Fibroblast of gingiva (primary cell): ENCODE data around the gene ADD2.
"Not testable (repeated sequence)": the region's sequence is repeated elsewhere in the genome, so short reads cannot be mapped to it uniquely, and the experiment has no call there.

ENCODE experiments used
- DNase-seq: peaks from one replicate; pipeline ENCODE4 v3.0.0-alpha.2; 2011; ENCODE audit warnings: low read depth

The ADD2 gene

DNA sequence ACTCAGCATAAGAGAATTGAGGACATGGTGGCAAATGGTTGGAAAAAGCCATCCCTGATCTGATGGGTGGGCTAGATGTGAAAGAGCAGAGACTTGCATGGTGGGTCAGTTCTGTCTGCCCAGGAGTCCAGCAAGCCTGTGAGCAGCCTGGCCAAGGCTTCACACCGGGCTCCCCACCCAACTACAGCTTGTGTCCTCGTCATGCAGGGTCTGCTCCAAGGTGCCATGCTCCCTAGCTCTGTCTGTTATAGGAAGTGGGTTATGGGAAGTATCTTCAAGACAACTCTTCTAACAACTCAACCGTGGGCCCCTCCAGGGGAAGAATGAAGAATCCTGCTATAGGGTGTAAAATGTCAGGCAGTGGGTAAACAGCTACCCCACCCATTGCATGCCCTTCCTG, 97.4 kb downstream of the ADD2 start:
- DNase-seq = no peak

DNA sequence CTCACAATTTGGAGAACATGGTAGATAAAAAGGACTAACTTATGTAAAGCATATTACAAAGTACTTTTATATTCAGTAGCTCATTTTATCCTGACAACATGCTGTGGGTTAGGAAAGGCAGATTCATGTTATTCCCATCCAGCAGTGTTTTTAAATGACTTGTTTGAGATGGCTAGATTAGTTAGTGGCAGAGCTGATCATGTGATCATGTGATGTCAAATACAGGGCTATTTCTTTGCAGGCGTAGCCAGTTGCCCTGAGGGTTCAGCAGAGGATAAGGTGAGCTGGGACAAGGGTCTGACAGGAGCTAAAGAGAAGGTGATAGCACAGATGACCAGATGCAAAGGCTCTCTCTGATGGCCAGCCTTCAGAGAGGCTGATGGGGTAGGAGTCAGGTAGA, 97.8 kb downstream of the ADD2 start:
- no peak for DNase-seq

DNA sequence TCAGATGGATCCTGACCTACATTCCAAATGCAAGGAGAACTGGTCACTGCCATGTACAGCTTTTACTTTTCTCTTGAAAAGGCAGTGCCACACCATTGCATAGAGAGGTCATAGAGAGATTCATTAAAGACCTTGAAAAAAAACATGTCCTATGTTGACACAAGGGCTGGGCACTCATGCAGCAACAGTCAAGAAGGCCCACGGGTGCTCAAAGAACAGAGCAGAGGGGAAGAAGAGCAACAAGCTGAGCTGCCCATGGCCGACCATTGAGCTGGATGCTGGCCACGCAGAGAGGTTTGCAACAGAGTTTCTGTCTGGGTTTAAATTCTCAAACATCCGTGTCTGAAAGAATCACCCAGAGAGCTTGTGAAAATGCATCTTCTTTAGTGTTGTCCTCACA, 99.1 kb downstream of the ADD2 start:
- DNase-seq = no peak

DNA sequence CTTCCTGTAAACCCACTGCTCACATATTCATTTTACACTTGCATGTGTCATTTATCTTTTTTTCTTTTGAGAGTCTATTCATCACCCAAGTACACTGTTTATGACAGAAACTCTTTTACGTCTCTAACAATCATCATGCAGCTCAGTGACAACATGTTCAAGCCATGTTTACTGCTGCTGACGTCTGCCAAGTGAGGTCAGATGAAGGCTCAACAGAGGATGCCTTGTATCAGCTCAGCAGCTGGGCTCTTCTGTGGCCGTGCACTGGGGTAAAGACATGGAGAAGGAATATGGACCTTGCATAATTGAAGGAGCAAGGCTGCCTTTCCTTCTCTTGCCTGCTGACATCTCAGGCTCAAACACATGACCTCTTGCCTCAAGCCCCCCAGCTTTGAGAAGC, 99.6 kb downstream of the ADD2 start:
- no peak for DNase-seq

DNA sequence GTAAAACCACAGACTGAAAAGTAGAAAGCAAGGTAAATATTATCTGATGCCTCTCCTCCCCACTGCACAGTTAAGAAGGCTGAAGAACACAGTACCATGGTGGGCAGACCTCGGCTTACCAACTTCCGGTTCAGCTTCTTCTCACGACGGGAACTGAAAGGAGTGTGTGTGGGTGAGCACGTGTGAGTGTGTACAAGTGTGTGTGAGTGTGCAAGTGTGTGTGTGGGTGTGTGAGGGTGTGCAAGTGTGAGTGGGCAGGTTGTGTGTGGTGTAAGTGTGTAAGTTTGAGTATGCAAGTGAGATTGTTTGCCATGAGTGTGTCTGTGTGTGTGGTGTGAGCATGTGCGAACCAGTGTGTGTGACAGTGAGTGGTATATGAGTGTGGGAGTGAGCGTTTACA, 103.5 kb downstream of the ADD2 start:
- no peak for DNase-seq

DNA sequence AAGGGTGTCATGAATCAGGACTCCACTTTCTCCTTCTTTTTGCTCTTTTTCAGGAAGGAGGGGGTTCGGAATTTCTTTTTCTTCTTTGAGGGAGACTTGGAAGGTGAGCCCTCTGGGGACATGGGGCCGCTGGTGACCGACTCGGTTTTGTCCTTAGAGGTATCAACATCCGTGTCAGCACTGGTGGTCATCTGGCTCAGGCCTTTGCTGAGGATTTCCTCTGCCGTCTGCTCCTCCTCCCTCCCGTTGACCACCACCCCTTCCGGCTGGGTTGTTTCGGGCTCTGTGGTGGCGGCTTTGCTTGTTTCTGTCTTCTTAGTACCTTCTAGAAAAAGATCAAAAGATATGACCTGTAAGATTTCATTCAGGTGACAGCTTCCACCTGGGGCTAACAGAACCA, 104.6 kb downstream of the ADD2 start:
- DNase-seq = no peak

DNA sequence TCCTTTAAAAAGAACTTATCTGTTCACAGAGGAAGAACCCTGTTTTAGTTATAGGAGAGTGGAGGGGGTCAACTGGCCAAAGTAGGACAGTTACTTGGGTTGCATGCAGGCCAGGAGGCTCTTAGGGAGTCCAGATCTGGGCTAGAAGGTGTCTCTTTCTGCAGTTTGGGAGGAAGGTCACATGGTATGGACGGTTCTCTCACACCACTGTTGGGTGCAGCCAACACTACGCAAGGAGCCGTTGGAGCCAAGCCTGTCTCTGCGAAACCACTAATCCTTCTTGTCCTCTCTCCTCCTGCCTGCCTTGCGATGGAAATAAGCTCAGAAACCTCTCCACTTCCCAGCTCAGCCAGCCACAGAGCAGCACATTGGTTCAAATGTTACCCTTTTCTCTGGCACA, 108.4 kb downstream of the ADD2 start:
- DNase-seq = no peak

DNA sequence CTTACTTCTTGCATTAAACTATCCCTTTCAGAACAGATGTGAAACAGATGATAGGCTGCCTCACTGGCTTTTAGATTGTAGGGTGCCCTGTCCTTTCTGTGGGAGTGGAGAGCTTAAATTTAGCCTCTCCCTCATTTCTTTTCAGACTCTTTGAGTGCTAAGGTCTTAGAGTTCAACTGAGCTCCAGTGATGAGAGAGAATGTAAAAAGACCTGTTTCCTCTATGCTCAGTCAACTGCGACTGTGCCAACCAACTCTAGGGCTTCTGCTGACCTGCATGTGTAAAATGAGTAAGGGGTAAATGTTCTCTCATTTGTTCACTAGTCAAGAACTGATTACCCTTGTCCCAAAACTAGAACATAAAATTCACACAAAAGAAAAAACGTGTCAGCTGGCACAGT, 109.5 kb downstream of the ADD2 start:
- DNase-seq = no peak

DNA sequence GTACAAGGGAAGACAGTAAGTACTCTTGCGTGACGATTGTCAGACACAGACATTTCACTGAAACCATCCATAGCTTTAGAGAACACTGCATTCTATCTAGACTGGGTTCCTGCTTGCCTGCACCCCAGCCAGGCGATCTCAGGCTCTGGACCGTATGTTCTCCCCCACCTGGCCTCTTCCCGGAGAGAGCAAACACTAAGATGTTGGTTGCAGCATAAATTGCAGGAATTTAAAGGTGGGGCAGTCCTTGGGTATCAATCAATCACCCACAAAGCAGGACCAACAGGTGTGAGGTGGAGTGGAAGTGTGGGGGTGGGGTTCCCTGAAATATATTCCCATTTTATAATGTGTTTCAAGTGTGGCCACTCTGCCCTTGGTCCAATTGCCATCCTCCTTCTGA, 110.8 kb downstream of the ADD2 start:
- DNase-seq = no peak

DNA sequence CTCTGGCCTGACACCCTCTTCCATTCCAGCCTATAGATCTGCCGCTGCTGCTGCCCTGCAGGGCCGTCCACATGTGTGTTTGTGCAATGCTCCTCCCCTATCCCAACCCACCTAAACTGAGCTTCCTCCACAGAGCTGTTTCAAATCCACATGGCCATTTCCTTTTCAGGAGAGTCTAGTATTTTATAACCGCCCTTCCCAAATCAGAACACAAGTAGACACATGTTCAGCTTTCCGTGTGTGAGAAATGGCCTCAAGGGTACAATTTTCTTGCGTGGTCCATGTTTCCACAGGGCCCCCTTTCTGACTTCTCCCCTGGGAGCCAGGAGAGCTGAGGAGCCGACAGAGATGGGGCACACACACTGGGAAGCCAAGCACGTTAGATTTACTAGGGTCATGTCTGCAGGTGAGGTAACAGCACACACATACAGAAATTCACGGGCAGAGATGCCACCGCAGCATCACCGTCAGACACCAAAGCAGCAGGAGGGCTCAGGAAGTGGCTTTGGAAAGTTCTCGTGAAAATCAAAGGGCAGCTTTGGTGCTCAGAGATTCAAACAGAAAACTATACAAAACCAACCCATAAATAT, 111.5 kb downstream of the ADD2 start:
- DNase-seq = no peak

DNA sequence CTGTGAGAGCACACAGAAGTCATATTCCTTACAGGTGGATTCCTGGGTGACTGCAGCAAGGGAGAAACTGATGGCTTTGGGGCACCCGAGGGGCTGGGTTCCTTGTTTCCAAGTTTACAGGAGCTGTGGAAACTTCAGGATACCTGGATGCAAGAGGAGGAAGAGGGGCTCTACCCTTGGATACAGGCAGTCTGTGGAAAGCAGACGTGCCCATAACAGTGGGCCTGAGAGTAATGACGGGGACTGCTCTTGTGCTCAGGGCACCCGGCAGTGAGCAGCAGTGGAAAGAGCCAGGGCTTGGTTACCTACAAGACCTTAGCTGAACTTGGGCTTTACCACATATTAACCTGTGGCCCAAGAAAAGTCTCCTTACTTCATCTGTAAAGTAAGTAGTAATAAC, 112.2 kb downstream of the ADD2 start:
- no peak for DNase-seq

DNA sequence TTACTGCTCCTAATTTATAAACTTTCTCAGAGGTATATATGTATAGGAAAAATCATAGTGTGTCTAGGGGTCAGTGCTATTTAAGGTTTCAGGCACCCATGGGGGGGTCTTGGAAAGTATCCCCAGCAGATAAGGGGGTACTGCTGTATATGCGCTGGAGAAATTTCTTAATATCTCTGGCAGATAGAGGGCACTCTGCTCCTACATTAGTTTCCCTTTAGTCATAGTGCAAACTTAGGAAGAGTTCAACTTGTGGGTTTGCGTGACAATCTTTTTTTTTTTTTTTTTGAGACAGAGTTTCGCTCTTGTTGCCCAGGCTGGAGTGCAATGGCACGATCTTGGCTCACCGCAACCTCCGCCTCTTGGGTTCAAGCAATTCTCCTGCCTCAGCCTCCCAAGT, 112.8 kb downstream of the ADD2 start:
- not testable (repeated sequence) for DNase-seq

DNA sequence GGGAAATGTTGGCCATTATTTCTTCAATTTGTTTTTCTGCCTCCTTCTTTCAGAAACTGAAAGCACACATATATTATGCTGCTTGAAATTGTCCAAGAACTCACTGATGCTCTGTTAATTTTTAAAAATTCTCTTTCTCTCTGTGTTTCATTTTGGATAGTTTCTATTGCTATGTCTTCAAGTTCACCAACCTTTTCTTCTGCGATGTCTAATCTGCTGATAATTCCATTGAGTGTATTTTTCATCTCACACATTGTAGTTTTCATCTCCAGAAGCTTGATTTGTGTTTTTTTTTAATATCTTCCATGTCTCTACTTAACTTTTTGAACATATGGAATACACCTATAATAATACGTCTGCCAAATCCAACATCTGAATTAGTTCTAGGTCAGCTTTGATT, 116.3 kb downstream of the ADD2 start:
- no peak for DNase-seq

DNA sequence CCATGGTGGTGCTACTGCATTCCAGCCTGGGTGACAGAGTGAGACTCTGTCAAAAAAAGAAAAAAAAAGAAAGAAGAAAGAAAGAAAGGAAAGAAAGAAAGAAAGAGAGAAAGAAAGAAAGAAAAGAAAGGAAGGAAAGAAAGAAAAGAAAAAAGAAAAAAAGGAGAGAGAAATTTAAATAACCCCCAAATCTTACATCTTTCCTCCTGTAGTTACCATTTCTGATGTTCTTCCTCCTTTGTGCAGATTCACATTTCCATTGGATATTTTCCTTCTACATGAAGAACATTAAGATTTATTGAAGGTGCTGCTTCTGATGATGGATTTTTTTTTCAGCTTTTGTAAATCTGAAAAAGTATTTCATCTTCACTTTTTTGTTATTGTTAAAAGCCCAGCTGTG, 117.0 kb downstream of the ADD2 start:
- no peak for DNase-seq

DNA sequence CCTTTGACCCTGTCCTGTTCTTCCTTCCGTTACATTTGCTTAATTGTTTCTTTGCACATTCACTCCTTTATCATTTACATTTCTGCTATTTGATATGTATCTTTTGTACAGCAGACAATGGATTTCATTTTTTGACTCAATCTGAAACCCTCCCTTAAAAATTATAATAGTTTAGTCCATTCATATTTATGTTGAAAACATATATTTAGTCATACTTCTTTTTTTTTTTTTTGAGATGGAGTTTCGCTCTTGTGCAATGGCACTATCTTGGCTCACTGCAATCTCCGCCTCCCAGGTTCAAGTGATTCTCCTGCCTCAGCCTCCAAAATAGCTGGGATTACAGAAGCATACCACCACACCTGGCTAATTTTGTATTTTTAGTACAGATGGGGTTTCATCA, 119.0 kb downstream of the ADD2 start:
- DNase-seq = no peak

DNA sequence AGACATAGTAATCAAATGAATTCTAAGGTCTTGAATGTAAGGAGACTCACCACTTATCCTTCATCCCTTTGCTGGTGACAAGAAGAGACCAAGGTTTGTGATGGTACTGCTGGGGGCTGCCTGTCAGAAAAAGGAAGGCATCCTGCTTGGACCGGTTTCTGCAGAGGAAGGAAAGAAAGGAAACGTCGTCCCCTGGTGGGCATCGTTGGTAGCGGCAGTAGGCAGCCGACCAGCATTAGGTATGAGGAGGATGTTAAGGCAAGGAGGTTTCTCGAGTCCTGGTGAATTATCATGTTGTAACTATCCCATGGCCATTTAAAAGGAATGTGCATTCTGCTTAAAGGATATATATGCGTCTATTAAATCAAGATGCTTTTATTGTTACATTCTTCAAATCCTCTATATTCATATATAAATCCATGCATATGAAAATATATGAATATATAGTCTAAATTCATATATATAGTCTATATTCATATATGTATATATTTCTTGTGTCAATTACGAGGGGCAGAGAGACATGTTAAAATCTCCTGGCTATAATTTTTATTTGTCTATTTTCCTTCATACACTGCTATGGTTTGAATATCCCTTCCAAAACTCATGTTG, 120.0 kb downstream of the ADD2 start:
- DNase-seq = peak; percentile 18

DNA sequence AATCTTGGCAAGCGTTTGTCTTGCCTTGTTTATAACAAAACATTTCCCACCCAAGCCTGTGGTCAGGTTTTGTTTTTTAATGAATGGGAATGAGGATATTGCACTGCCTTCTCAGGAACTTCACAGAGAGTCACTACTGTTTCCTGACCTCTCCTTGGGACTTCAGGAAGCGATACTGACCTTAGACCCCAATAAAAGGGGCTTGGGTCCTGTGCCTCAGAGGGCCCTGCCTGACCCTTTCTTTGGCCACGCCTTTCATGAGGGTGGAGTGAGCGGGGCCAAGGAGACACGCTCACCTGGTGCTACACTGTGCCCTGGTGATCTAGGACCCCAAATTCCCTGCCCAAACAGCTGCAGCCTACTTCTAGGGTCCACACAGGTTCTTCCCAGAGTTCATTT, 121.6 kb downstream of the ADD2 start:
- no peak for DNase-seq

DNA sequence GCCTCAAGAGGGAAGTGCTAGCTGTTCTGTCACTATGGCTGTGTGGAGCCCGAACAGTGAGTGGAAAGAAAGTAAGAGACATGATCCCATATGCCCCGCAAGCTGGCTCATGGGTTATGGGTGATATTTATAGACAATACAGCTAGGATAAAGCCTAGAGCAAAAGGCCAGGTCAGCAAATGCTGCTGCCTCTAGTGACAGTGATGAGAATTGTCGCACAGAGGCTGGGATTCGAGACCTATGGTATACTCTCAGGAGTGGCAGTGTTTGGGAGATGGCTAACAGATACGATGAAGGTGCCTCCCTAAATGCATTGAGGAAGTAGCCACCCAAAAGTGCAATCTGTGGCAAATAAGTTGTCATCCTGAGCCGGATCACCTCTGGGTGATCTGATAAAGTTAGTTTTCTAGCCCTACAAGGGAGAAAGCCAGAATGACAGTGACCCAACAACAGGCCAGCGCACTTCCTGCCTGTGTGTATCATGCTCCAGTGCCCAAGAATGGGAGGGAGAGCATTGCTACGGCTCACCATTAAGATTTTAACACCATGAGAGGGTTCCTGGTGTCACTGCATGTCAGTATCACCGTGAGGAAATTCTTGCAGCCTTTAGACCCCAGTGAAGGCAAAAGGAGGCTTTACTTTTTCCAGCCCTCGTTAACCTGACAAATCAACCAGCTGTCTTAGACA, 122.1 kb downstream of the ADD2 start:
- DNase-seq = no peak

DNA sequence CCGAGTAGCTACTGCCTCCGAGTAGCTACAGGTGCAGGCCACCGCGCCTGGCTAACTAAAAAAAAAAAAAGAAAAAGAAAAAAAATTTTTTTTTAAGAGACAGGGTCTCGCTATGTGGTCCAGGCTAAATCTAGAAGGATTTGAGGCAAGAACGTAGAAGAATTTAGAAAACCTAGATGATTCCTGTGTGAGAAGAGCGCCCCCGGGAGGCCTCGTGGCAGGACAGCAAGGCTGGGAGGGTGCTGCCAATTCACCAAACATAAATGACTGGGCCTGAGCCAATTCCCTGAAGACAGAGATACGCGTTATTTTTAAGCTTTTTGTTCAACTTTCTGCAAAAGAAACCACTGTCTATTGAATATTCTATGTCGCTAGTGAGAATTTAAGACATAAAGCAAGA, 124.3 kb downstream of the ADD2 start:
- DNase-seq = no peak

DNA sequence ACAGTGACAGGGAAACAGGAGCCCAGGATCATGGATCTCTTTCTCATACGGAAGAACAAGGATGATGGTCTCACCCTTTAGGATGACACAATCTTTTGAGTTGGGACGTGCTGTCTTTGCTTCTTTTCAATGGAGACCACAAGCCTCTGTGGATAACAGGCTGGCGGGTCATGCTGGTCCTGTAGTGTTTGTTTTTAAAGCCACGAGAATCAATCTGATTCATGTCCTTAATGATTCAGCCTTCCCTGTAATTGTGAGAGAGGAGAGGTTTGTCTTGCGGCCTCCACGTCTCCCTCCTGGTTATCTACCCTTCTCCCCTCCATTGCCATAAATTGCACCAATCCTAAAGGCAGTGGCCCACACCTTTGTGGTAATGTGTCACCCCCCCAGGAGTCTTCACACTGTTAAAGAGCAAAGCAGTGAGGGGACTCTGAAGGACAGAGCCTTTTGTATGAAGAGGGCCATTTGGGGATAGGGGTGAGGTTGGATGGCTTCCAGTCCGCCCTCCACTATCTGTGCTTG, 126.7 kb downstream of the ADD2 start:
- no peak for DNase-seq

DNA sequence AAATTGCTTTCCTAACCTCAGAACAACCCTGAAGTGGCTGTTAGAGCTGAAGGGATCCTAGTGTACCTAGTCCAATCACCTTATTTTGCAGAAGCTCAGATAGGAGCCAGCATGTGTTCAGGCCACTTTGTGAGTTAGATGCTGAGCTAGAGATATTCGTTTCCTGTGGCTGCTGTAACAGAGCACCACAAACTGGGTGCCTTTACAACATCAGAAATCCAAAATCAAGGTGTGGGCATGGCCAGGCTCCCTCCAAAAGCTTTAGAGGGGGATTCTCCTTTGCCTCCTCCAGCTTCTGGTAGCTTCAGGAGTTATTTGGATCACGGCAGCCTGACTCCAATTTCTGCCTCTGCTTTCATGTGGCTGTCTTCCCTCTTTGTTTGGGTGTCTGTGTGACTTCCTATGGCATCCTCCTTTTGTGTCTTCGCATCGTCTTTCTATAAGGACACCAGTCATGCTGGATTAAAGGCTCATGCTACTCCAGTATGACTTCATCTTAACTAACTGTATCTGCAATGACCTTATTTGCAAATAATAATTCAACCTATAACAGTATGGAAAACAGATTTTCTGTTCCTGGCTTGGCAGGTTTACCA, 128.1 kb downstream of the ADD2 start:
- no peak for DNase-seq

DNA sequence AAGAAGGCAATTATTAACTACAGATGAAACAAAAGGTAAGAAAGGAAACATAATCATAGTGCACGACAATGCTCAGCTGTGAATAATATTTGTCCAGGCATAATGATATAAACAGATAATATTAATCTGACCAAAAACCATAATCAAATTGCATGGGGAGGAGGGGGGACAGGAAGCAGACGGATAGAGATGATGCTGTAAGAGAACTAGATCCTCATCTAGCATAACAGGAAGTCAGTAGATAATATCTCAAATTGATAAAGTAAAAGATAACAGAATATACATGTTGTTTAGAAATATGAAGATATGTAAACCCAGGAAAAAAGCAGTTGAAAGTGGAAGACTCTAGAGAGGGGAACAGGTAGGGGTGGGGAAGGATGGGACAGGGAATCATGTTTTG, 129.4 kb downstream of the ADD2 start:
- DNase-seq = no peak

DNA sequence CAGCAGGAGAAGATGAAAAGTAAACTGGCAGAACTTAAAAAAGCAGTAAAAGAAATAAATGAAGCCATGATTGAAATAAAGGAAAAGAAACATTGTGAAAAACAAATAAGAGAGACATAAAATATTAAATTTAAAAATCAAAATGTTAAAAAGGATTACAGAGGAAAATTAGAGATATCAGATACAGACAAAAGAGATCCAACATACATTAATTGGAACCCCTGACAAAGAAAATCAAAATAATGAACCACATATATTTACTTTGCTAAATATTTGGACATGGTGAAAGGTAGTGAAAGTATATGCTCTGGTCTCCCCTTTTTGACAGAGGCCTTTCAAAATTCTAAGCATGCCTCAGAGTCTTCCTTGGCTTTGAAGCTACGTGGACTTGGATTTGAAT, 134.5 kb downstream of the ADD2 start:
- DNase-seq = no peak
